Measurements from ENCODE around the gene APBB1.

GRCh38 chr11:6397156-6397555 is 21.7 kb downstream of the APBB1 start:
- TF ChIP-seq POLR2A (IDR thresholded peaks at IDR 0.05; ENCODE audit: extremely low read depth, insufficient read length) (no peak), CTCF (IDR thresholded peaks at IDR 0.05; ENCODE audit: low read depth, low read length) (no peak), MAX (IDR thresholded peaks at IDR 0.05; ENCODE audit: low read depth, low read length) (no peak), MYC (IDR thresholded peaks at IDR 0.05; ENCODE audit: low read depth, low read length) (no peak)

Measured in NB4 (cell line).